Measurements from ENCODE around the gene COG8. TPM values are rescaled to one million over a fixed set of nuclear protein-coding genes. Genes with fewer than 3 reads are reported as not detected.

COG8 gene
- total and polyA plus RNA-seq, 2 donors (not counting 3 experiments of a cell fraction or from before 2014, with no cell fraction given): 29.0 to 31.6 TPM

GRCh38 chr16:69277413-69277812 lies 62.0 kb downstream of the COG8 start:
- BruUV-seq (replicated peaks): no TSS peak
- H3K9me1 ChIP-seq (replicated peaks; ENCODE audit: control insufficient read depth, extremely low read depth, insufficient read depth, low read length): no peaks in the 10 kb centered on the region
- H3K9ac ChIP-seq (replicated peaks; ENCODE audit: extremely low read depth, insufficient read depth, low read length): no peak overlapping the region
- TF ChIP-seq JUN (IDR thresholded peaks at IDR 0.05; ENCODE audit: borderline replicate concordance, insufficient read depth, insufficient read length, low read depth): no peak
- no peak for TF ChIP-seq POLR2A (IDR thresholded peaks at IDR 0.05; ENCODE audit: low read depth, low read length)
- TF ChIP-seq CTCF (IDR thresholded peaks at IDR 0.05; ENCODE audit: extremely low read depth in 1 of 2, insufficient read depth in 1 of 2, low read depth in 1 of 2, low read length in 2 of 2): no peak
- TF ChIP-seq GATA2 (IDR thresholded peaks at IDR 0.05; ENCODE audit: insufficient read depth, insufficient read length, low read depth, low read length): no peak
- TF ChIP-seq EZH2 (IDR thresholded peaks at IDR 0.05; ENCODE audit: borderline replicate concordance, low read depth, low read length, severe bottlenecking): no peak
- no peak for TF ChIP-seq MYC (IDR thresholded peaks at IDR 0.05; ENCODE audit: low read depth, low read length)
- TF ChIP-seq MAX (IDR thresholded peaks at IDR 0.05; ENCODE audit: insufficient read depth, insufficient read length): no peak
- no peak for TF ChIP-seq FOS (IDR thresholded peaks at IDR 0.05; ENCODE audit: borderline replicate concordance, insufficient read depth, low read length)
- no peak for TF ChIP-seq POLR2AphosphoS5 (IDR thresholded peaks at IDR 0.05; ENCODE audit: insufficient read depth, low read depth, low read length)
- ChIA-PET CTCF (interaction anchor here (1.6 to 2.6 kb wide), 2 partner anchors 15 to 127 kb away, joined by 3 to 12 read pairs; no protein-coding TSS in a partner anchor), POLR2A (no interaction called here)
- DNase-seq (ENCODE audit: low read depth, low spot score): no peak
- H4K20me1 ChIP-seq (replicated peaks; ENCODE audit: control insufficient read depth, extremely low read depth, insufficient read depth, low read length): no peaks in the 10 kb centered on the region
- dilution Hi-C loops (cut with MboI; ENCODE audit: extremely low pct_ligation_motif_present, low sequenced_read_pairs): no loop called here
- H3K4me1 ChIP-seq (ENCODE audit: control insufficient read depth, extremely low read depth, insufficient read depth, low read length): no peaks in the 10 kb centered on the region
- no peaks in the 10 kb centered on the region for H3K9me3 ChIP-seq (replicated peaks; ENCODE audit: control insufficient read depth, insufficient read depth, low read length)
- H2AFZ ChIP-seq (ENCODE audit: low read depth, low read length): no peak overlapping the region
- FAIRE-seq: no peak
- intact Hi-C loops (cut with micrococcal nuclease): no loop called here
- peaks cover 19% of the 10 kb centered on the region for H3K79me2 ChIP-seq (ENCODE audit: control insufficient read depth, insufficient read depth, low read length)
- H3K4me3 ChIP-seq (replicated peaks in 1 of 3; ENCODE audit: insufficient read depth in 1 of 3, low read depth in 1 of 3, low read length in 3 of 3): no peak overlapping the region
- no peaks in the 10 kb centered on the region for H3K27me3 ChIP-seq (ENCODE audit: control insufficient read depth in 2 of 2, insufficient read depth in 2 of 2, low read length in 2 of 2)
- no peak overlapping the region for H3K4me2 ChIP-seq (ENCODE audit: insufficient read depth, low read length)
- H3K27ac ChIP-seq (ENCODE audit: insufficient read depth, low read depth, low read length): no peak overlapping the region
- no peaks in the 10 kb centered on the region for H3K36me3 ChIP-seq (ENCODE audit: control insufficient read depth in 2 of 2, extremely low read depth in 1 of 2, insufficient read depth in 2 of 2, low read length in 2 of 2)

Other genes starting within 250 kb of the COG8 start
- gene HAS3, start 233.9 kb downstream of the COG8 start, total RNA-seq: 1.8 TPM in 2 replicates
- 1.5 and 2.3 TPM in 2 replicates for gene HAS3, start 233.9 kb downstream of the COG8 start, polyA plus RNA-seq
- 131 and 139 TPM in 2 replicates for gene CHTF8, start 207.0 kb downstream of the COG8 start, total RNA-seq
- 118 and 128 TPM in 2 replicates for gene CHTF8, start 207.0 kb downstream of the COG8 start, polyA plus RNA-seq
- 56.1 and 60.2 TPM in 2 replicates for gene UTP4, start 206.9 kb downstream of the COG8 start, total RNA-seq
- 59.5 and 67.2 TPM in 2 replicates for gene UTP4, start 206.9 kb downstream of the COG8 start, polyA plus RNA-seq
- 73.7 and 76.2 TPM in 2 replicates for gene SNTB2, start 152.4 kb downstream of the COG8 start, total RNA-seq
- gene SNTB2, start 152.4 kb downstream of the COG8 start, polyA plus RNA-seq: 19.4 and 24.9 TPM in 2 replicates
- gene VPS4A, start 28.2 kb downstream of the COG8 start, total RNA-seq: 34.8 and 37.1 TPM in 2 replicates
- gene VPS4A, start 28.2 kb downstream of the COG8 start, polyA plus RNA-seq: 20.9 and 22.3 TPM in 2 replicates
- gene PDF, start 9.0 kb downstream of the COG8 start, total RNA-seq: 13.3 and 16.7 TPM in 2 replicates
- 12.1 and 13.1 TPM in 2 replicates for gene PDF, start 9.0 kb downstream of the COG8 start, polyA plus RNA-seq
- 40.9 and 46.8 TPM in 2 replicates for gene NIP7, start 208 bp upstream of the COG8 start, total RNA-seq
- 8.1 and 8.8 TPM in 2 replicates for gene NIP7, start 208 bp upstream of the COG8 start, polyA plus RNA-seq
- 0.37 and 1.2 TPM in 2 replicates for gene TMED6, start 12.2 kb upstream of the COG8 start, total RNA-seq
- gene TMED6, start 12.2 kb upstream of the COG8 start, polyA plus RNA-seq: not detected in 2 replicates
- gene TERF2, start 46.4 kb upstream of the COG8 start, total RNA-seq: 32.8 and 36.0 TPM in 2 replicates
- gene TERF2, start 46.4 kb upstream of the COG8 start, polyA plus RNA-seq: 11.9 and 13.9 TPM in 2 replicates
- gene CYB5B, start 85.1 kb upstream of the COG8 start, total RNA-seq: 169 and 176 TPM in 2 replicates
- gene CYB5B, start 85.1 kb upstream of the COG8 start, polyA plus RNA-seq: 173 and 175 TPM in 2 replicates
- gene NFAT5, start 226.4 kb upstream of the COG8 start, total RNA-seq: 42.0 and 49.5 TPM in 2 replicates
- 17.2 and 18.1 TPM in 2 replicates for gene NFAT5, start 226.4 kb upstream of the COG8 start, polyA plus RNA-seq

Measured in endothelial cell of umbilical vein (primary cell).